GM21529 (cell line): ENCODE measurements around the gene MKNK1.

Experiments
- ATAC-seq: cut with Tn5 transposase; IDR thresholded peaks from one replicate; pipeline ENCODE4 v1.9.1; 2021; ENCODE audit not compliant: unreplicated experiment

MKNK1 gene

DNA sequence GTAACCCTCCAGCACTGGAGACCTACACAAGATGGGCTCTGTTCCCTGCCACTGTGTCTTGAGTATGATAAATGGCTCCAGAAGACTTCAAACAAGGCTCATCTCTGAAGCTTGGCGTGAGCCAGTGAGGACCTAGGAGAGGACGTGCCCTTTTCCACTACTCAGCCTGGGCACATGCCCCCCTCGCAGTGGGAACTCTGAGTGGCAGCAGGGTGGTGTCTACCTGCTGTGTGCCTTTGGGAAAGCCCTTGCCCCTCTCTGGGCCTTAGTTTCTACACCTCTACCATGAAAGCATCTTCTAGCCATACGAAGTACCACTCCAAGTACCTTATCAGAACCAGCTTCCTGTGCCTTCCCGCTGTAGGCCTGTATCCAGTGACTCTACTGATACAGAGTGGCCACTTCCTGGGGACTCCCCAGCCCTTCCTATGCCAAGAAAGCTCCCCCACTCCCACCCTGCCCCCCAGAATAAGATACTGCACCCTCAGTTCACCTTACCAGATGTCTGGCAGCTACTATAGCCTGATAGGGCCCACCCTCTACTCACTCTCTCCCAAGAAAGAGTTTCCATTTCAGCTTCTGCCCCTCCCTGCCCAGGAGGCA lies 15.7 kb upstream of the MKNK1 start:
- no peak for ATAC-seq

DNA sequence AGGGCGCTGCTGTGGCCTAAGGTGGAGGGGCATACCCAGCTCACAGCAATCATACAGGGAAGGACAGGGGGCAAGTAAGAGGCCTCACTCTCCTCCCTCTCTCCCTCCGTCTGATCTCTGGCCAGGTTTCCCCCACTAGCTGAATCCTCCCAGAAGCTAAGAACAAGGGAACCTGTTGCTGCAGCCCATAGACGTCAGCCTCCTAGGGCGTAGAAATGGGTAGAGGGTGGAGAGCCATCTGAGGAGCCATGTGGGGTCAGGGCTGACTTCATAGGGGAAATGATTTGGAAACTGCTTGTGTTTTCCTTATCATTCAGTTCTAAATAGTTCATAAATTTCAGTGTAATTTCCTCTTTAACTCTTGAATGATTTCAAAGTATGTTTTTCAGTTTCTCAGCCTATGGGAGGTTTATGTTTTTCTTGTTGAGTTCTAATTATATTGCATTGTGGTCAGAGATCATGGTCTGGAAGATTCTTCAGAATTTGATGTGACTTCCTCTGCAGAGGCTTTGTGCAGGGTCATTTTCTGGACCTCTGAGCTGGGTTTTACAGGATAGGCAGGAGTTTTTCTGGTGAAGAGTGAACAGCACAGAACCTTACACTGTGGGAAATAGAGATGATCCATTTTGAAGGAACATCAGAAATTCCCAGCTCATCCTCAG lies 14.8 kb upstream of the MKNK1 start:
- no peak for ATAC-seq

DNA sequence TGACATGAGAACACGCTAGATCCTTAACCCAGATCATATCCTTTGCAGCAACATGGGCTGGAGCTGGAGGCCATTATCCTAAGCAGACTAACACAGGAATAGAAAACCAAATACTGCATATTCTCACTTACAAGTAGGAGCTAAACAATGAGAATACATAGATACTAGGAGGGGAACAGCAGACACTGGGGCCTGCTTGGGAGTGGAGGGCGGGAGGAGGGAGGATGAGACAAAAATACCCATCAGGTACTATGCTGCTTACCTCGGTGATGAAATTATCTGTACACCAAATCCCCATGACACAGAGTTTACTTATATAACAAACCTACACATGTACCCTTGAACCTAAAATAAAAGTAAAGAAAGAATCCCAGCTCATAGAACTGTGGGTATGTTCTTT lies 13.8 kb upstream of the MKNK1 start:
- ATAC-seq, result no peak

DNA sequence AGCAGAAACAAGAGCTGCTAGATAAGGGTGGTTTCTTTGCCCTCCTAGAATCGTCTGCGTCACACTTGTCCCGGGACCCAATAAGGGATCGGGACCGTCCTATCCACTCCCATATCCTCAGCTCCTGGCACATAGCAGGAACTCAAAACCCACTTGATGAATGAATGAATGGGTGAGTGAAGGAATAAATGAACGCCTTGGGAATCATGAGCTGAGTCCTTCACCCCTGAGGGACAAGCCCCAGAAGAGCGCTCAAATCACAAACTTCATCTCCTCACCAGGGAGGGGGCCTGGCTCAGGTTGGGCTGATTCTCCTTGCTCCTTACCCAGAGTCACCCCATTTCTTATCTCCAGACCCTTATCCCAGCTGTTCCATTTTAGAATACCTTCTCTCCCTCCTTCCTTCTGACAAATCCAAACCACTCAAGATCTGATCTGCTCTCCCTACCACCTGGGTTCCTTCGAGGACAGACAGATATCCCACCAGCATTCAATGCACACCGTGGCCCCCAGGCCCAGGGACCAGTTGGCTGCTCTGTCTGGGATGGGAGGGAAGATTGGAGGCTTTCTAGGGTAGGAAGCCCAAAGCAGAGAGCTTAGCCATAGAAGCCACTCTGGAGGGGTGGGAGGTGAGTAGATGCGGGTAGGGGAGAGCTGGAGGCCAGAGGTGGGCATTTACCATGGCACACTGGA lies 13.2 kb upstream of the MKNK1 start:
- ATAC-seq, result no peak

DNA sequence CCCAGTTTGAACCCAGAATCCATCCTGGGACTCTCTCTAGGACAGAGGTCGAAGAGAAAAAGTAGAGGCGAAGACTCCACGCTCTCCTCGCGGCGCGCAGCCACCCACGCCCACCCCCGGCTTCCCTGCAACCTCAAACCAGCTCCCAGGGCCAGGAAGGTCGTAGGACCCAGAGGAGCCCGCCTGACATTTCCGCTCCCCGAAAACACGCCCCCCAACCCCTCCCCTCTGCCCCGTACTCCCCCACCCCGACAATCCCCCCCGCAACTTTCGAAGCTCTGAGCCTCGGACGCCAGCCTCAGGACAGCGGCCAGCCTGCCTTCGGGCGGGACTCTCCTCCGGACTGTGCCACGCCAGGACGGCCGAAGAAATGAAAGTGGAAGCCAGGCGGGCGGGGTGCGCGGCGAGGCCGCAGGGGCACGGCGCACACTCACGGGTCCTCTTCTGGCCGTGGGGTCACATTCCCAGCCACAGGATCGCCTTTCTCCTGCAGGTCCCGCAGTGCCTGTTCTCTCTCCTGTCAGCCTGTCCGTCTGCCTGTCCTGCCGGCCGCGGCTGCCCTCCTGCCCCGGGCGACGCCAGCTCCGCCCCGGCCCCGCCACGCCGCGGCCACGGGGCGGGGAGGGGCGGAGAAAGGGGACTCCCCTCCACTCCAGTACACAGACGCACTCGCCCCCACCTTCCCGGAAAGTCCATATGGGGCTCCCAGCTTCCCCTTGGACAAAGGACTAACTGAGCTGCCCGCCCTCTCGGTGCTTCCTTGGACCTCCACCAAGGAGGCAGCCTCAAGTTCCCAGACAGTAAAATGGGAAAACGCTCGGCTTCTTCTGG lies 12.4 kb upstream of the MKNK1 start, which contains the start of gene MOB3C:
MOB3C (minus strand) TSS at position 535 of the 831 bp plus-strand sequence. CDS start 3,490 bp downstream, outside the sequence.
- peak; percentile 76 for ATAC-seq

- ATAC-seq, result no peak
Measured at GRCh38 chr1:46615735-46616134, 11.7 kb upstream of the MKNK1 start.

GRCh38 chr1:46615088-46615487 lies 11.0 kb upstream of the MKNK1 start:
- ATAC-seq, result no peak

GRCh38 chr1:46614604-46614984 lies 10.5 kb upstream of the MKNK1 start:
- no peak for ATAC-seq

DNA sequence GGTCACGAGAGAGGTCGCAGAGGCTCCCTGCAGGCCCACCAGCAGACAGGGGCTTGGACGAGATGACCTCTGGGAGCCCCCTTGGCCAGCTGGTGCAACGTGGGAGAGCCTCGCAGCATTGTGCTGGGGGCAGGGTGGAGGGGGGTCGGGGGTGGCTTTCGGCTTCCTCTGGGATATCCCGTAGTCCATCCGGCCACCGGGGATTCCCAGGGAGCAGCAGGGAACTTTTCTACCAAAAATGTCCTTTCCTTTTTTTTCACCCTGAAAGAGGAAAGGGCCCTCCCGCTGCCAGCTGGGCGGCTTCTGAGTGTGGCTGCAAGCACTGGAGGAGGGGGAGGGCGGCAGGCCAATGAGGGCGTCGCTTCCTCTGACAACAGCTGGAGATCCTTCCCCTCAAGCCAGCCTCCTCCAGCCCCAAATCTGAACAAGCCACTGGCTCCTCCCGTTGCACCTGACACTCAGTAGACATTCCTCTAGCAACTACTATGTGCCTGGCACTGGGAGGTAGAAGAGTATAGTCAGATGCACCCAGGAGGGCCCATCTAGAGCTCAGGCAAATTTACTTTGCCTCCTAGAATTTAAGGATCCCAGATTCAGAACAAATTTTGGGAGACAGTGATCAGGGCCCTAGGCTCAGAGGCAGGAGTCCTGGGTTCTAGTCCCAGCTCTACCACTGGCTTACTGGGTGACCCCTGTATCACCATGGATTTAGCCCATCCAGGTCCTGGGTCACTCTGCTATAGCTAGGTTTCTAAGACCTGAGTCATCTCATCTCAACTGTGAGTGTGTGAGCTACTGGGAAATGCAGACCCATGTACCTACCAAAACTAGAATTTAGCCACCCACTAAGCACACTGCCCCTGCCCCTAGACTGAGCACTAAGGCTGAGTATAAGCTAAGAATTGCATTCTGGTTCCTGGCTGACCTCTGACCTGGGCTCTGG lies 9.9 kb upstream of the MKNK1 start:
- ATAC-seq, result peak; percentile 41

DNA sequence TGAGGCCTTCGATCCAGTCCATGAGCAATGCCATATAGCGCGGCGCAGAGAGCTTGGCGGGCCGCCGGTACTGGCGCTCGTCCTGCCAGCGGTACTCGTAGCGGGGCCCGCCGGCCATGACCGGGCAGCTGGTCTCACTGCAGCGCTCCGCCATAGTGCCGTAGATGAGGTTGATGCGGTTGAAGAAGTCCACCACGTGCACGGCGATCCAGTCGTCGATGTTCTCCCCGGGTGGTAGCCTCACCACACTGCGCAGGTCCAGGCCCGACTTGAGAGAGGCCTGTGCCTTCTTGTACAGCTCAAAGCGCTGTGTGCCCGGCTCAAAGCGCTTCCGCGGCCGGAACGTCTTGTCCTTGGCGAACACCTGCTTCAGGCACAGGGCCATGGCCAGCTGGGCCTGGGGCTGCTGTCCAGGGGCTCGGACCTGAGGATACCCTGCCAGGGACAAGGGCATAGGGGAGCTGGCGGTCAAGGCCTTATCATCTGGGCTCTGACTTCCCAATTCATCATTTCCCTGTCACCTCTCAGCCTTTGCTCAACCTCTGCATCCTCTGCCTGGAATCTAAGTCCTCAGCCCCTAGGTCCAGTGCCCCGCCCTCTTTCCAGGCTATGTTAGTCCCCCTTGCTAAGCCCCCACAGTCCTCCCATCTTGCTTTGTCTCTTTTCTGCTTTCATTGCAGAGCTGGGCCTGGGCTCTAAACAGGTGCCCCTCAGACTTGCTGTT lies 9.0 kb upstream of the MKNK1 start:
- ATAC-seq, result no peak

GRCh38 chr1:46611691-46612221 lies 7.7 kb upstream of the MKNK1 start:
- no peak for ATAC-seq

- ATAC-seq, result no peak
Measured at GRCh38 chr1:46607345-46608130, 3.5 kb upstream of the MKNK1 start.

DNA sequence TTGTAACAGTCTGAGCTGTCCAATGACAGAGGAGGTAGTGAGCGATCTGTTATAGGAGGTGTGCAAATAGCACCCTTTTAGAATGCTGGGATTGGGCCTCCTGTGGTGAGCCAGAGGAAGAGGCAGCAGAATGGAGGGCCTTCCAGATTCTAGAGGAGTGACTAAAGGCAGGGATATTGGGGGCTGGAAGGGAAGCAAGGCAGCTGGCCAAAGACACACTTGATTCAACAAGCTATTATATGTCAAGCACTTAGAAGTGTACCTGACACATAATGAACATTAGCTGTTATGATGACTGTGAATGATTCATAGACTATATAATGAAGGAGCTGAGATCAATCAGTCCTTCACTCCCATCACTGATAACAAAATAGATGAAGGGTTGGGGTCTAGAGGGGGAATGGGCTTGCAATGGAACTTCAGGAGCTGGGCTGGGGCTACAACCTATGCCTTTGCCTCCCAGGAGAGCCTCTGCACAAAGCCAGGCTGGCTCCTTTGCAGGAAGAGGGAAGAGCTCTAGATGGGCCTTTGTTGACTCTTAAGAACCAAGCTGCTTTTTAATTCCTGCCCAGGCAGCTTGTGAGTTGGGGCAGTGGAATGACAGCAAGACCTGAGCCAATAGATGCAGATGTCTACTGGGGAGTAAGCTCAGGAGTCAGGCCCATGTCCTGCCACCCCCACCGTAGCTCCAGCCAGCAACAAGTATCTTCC lies 2.3 kb upstream of the MKNK1 start:
- ATAC-seq, result no peak

GRCh38 chr1:46605232-46605631 lies 1.2 kb upstream of the MKNK1 start:
- no peak for ATAC-seq

DNA sequence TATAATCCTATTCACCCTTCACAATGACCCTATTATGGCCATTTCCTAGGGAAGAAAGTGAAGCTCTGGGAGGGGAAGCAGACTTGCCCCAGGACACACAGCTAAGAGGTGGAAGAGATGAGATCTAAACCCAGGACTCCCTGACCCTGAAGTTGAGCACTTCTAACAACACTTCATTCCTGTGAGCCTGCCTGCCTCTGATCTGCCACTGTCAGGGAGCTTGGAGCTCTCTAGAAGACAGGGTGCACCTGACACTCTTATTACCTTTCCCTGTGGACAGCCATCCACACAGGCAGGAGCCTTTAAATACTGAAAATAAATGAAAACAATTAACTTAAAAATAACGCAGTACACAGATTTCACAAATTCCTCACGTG lies 599 bp downstream of the MKNK1 start:
- peak; percentile 2 for ATAC-seq

DNA sequence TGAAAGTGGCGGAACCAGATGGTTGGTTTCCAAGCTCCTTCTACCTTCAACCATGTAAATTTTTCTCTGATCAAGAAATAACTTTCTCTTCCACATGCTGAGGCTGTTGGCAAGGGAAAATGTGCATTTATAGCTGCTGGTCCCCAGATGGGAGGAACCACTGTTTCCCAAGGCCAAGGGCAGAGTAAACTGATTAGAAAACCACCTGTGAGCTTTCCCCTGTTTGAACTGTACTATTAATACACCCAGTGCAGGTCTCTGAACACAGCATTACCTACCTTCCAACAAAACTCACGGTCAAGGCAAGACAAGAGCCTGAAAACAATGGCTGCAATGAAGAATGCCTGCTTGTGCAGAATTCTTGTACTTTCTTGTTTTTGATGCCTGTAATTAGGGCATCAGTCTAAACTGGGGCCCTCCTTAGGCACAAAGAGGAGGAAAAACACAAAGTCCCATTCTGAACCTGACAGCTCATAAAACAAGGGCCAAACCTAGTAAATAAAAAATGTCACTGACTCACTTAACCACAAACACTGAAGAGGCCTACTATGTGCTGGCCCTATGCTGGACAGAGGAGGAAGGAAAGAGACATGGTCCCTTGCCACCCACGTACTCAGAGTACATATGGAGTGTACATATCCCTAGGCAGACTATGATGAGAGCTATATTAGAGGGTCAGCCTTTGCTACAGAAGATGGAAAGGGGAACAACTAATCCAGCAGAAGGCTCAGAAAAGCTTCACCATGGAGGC lies 2.6 kb downstream of the MKNK1 start:
- no peak for ATAC-seq
